ENCODE measurements around the gene LYPD3. TPM values are rescaled to one million over a fixed set of nuclear protein-coding genes. Genes with fewer than 3 reads are reported as not detected.

LYPD3 gene
- polyA plus RNA-seq, 1 of the 3 experiments (the other 2 are of a cell fraction) = 4.2 TPM

- CTCF ChIA-PET = interaction anchor here (0.7 to 3.0 kb wide), 8 partner anchors 11 to 72 kb away, joined by 3 to 16 read pairs (median 5); partner anchors contain the start of gene PHLDB3
- WGBS (ENCODE audit: low lambda C conversion rate) = under 1% methylated on average over 47 of the region's 57 CpGs
- Histone ChIP-seq H3K27ac (ENCODE audit: low read depth in 2 of 2, low read length in 1 of 2) (peak overlapping the region; percentile 61 to 67; a peak in 3 of 4 replicates), H3K9ac (peak overlapping the region; percentile 21), H3K79me2 (ENCODE audit: insufficient read depth) (no peaks in the 10 kb centered on the region), H3K4me1 (ENCODE audit: control insufficient read depth in 1 of 2, insufficient read depth in 2 of 2, low read depth in 1 of 2, low read length in 1 of 2) (peaks cover 0 to 10% of the 10 kb centered on the region in 2 experiments; a peak in 1 of 4 replicates), H4K20me1 (ENCODE audit: insufficient read depth) (no peaks in the 10 kb centered on the region), H3F3A (replicated peaks; ENCODE audit: insufficient read depth) (peaks cover 8% of the 10 kb centered on the region), H2AFZ (ENCODE audit: low read depth) (peak overlapping the region; percentile 97), H3K9me2 (no peaks in the 10 kb centered on the region), H3K36me3 (replicated peaks in 1 of 2; ENCODE audit: control insufficient read depth in 1 of 2, insufficient read depth in 2 of 2, low read length in 1 of 2) (no peaks in the 10 kb centered on the region), H3K4me2 (peak overlapping the region; percentile 90), H3K9me3 (no peaks in the 10 kb centered on the region), H3K27me3 (ENCODE audit: insufficient read depth) (no peaks in the 10 kb centered on the region), H3K4me3 (ENCODE audit: low read depth in 2 of 2, low read length in 1 of 2) (peak overlapping the region; percentile 65 to 88)
- TF ChIP-seq RXRA (IDR thresholded peaks at IDR 0.05; ENCODE audit: borderline replicate concordance, low read depth) = no peak
- TF ChIP-seq USF1 (IDR thresholded peaks at IDR 0.05; ENCODE audit: borderline replicate concordance, low read depth) = no peak
- peak; percentile 50; the same call in 1 of the 2 replicates for TF ChIP-seq NRF1 (IDR thresholded peaks at IDR 0.05; ENCODE audit: low read depth, low read length)
- TF ChIP-seq CTCF (IDR thresholded peaks at IDR 0.05) = no peak
- no peak for TF ChIP-seq RAD21 (IDR thresholded peaks at IDR 0.05; ENCODE audit: low read length)
- no peak for TF ChIP-seq JUND (IDR thresholded peaks at IDR 0.05)
- no peak for TF ChIP-seq GATA2 (CRISPR knock-in tag; IDR thresholded peaks at IDR 0.05)
- no peak for TF ChIP-seq RFX5 (IDR thresholded peaks at IDR 0.05; ENCODE audit: low read length)
- TF ChIP-seq IRF3 (IDR thresholded peaks at IDR 0.05; ENCODE audit: low read depth, low read length) = no peak
- TF ChIP-seq MXI1 (IDR thresholded peaks at IDR 0.05; ENCODE audit: low read depth, low read length) = peak; percentile 42; the same call in 1 of the 2 replicates
- TF ChIP-seq FOXJ3 (CRISPR knock-in tag; IDR thresholded peaks at IDR 0.05) = no peak
- no peak for TF ChIP-seq EP300 (IDR thresholded peaks at IDR 0.05; ENCODE audit: borderline replicate concordance in 1 of 2, low read depth in 1 of 2, low read length in 1 of 2)
- no peak for TF ChIP-seq MAX (IDR thresholded peaks at IDR 0.05; ENCODE audit: low read depth)
- no peak for TF ChIP-seq USF2 (IDR thresholded peaks at IDR 0.05; ENCODE audit: borderline replicate concordance, low read depth, low read length)
- TF ChIP-seq PBX3 (IDR thresholded peaks at IDR 0.05) = peak; percentile 63
- TF ChIP-seq TEAD4 (IDR thresholded peaks at IDR 0.05; ENCODE audit: borderline replicate concordance, insufficient read depth) = no peak
- no peak for TF ChIP-seq ELF1 (IDR thresholded peaks at IDR 0.05)
- no peak for TF ChIP-seq FOSL2 (IDR thresholded peaks at IDR 0.05; ENCODE audit: borderline replicate concordance, low read depth)
- TF ChIP-seq TCF12 (IDR thresholded peaks at IDR 0.05) = no peak
- TF ChIP-seq TAF1 (IDR thresholded peaks at IDR 0.05; ENCODE audit: borderline replicate concordance, low read depth, low read length) = no peak
- peak; percentile 21; the same call in 1 of the 2 replicates for TF ChIP-seq SIN3A (IDR thresholded peaks at IDR 0.05; ENCODE audit: borderline replicate concordance, low read depth, low read length)
- POLR2A ChIA-PET = interaction anchor here (1.3 to 1.4 kb wide), 2 partner anchors 11 to 65 kb away, joined by 3 to 5 read pairs; no protein-coding TSS in a partner anchor
- peak; percentile 98 for DNase-seq
Observed at GRCh38 chr19:43463381-43464133, 1.9 kb downstream of the LYPD3 start.

All from SK-N-SH (cell line).